Parathyroid adenoma (tissue), 2 donors: ENCODE results near the gene LITAF.

Experiments
- H2AFZ ChIP-seq: fragments of 300-600 bp; sonication (generic); one replicate; pipeline ENCODE4 v1.7.0; 2017; ENCODE audit warnings: antibody characterized with exemption, mild to moderate bottlenecking
- H3K27ac ChIP-seq: fragments of 300-600 bp; sonication (generic); one replicate; pipeline ENCODE4 v1.7.0; 2017
- H3K27me3 ChIP-seq: fragments of 300-600 bp; sonication (generic); one replicate; pipeline ENCODE4 v1.7.0; 2017; ENCODE audit warnings: low read length; ENCODE audit not compliant: control insufficient read depth, insufficient read depth
- H3K36me3 ChIP-seq: fragments of 300-600 bp; sonication (generic); one replicate; pipeline ENCODE4 v1.7.0; 2017; ENCODE audit warnings: low read length; ENCODE audit not compliant: control insufficient read depth, insufficient read depth
- H3K4me1 ChIP-seq: fragments of 300-600 bp; sonication (generic); one replicate; pipeline ENCODE4 v1.7.0; 2017; ENCODE audit warnings: control low read depth
- H3K4me2 ChIP-seq: fragments of 300-600 bp; sonication (generic); one replicate; pipeline ENCODE4 v1.7.0; 2017; ENCODE audit warnings: low read length
- H3K4me3 ChIP-seq: fragments of 300-600 bp; sonication (generic); one replicate; pipeline ENCODE4 v1.7.0; 2017; ENCODE audit warnings: low read depth, low read length
- H3K79me2 ChIP-seq: fragments of 300-600 bp; sonication (generic); one replicate; pipeline ENCODE4 v1.7.0; 2017; ENCODE audit warnings: control low read depth
- H3K9ac ChIP-seq: fragments of 300-600 bp; sonication (generic); one replicate; pipeline ENCODE4 v1.7.0; 2017; ENCODE audit warnings: mild to moderate bottlenecking
- H3K9me3 ChIP-seq: fragments of 300-600 bp; sonication (generic); one replicate; pipeline ENCODE4 v1.7.0; 2017; ENCODE audit warnings: low read length; ENCODE audit not compliant: control insufficient read depth
- CTCF ChIP-seq: fragments of 300-600 bp; sonication (generic); IDR thresholded peaks from one replicate; pipeline ENCODE4 v1.7.0; 2017; ENCODE audit warnings: antibody characterized with exemption, mild to moderate bottlenecking
- donor health status: primary hyperparathyroidism.

Gene LITAF

GRCh38 chr16:11612665-11613025 is 25.9 kb upstream of the LITAF start:
- Histone ChIP-seq H3K27ac (no peak overlapping the region), H3K36me3 (no peaks in the 10 kb centered on the region), H3K9ac (no peak overlapping the region), H3K4me3 (no peak overlapping the region), H2AFZ (peak overlapping the region; percentile 65), H3K79me2 (no peaks in the 10 kb centered on the region), H3K4me2 (no peak overlapping the region), H3K4me1 (peaks cover 5% of the 10 kb centered on the region), H3K9me3 (no peaks in the 10 kb centered on the region), H3K27me3 (no peaks in the 10 kb centered on the region)
- no peak for TF ChIP-seq CTCF

DNA sequence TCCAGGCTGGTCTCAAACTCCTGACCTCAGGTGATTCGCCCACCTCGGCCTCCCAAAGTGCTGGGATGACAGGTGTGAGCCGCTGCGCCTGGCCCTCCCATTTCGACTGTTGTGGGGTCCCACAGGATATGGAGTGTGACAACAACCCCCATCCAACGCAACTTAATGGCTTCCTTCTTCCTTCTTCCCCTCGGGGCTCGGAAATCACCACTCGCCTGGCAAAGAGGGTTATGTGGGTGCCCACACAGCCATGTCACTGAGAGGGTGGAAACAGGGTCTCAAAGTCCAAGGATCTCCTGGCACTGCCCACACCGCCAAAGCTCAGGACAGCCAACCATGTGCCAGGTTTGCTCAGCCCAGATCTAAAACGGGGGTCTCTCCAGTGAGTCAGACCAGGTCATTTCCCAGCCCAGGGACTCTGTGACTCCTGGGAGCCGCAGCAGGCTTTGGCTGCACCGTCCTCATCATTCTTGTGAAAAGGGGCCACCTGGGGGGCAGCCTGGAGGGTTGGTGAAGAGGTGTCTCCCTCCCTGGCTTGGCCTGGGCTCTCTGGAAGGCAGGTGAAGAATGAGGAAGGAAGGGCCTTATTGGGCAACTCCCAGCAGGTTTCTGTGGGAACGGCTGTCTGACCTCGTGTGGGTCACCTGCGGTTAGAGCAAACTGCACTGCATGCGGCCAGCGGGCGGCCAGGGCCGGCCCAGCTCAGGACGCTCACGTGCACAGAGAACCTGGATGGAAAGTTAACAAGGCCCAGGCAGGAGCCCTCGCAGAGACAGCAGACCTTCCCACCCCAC is 25.3 kb upstream of the LITAF start:
- Histone ChIP-seq H3K4me3 (no peak overlapping the region), H3K4me1 (peaks cover 5% of the 10 kb centered on the region), H3K27ac (peak overlapping the region; percentile 24), H3K9ac (no peak overlapping the region), H3K36me3 (no peaks in the 10 kb centered on the region), H2AFZ (peak overlapping the region; percentile 65), H3K9me3 (no peaks in the 10 kb centered on the region), H3K79me2 (no peaks in the 10 kb centered on the region), H3K27me3 (no peaks in the 10 kb centered on the region), H3K4me2 (no peak overlapping the region)
- TF ChIP-seq CTCF: no peak

DNA sequence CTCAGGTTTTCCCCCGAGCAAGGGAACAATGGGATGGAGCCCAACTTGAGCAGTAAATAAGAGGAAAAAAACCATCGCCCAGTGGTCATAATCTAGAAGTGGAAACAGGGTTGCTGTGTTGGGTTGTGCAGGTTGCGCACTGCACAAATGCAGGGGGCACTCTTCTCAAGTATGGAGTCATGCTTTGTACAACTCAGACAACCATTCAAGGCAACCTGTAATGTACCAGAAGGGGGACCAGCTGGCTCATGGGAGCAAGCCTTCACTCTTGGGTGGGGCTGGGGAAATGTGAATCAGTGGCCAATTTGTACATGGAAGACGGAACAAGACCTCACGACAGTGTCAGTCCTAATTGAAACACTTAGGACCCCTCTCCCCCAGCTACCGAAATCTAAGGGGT is 23.9 kb upstream of the LITAF start:
- H3K9ac ChIP-seq: no peak overlapping the region
- H3K27me3 ChIP-seq: no peaks in the 10 kb centered on the region
- H3K4me2 ChIP-seq: no peak overlapping the region
- H3K36me3 ChIP-seq: no peaks in the 10 kb centered on the region
- H3K79me2 ChIP-seq: no peaks in the 10 kb centered on the region
- no peak overlapping the region for H2AFZ ChIP-seq
- no peak for TF ChIP-seq CTCF
- H3K4me1 ChIP-seq: peaks cover 5% of the 10 kb centered on the region
- no peak overlapping the region for H3K4me3 ChIP-seq
- H3K27ac ChIP-seq: no peak overlapping the region
- H3K9me3 ChIP-seq: no peaks in the 10 kb centered on the region

- peaks cover 5% of the 10 kb centered on the region for H3K4me1 ChIP-seq
- H3K79me2 ChIP-seq: no peaks in the 10 kb centered on the region
- no peak overlapping the region for H3K4me3 ChIP-seq
- no peak overlapping the region for H3K4me2 ChIP-seq
- no peaks in the 10 kb centered on the region for H3K27me3 ChIP-seq
- no peak overlapping the region for H3K27ac ChIP-seq
- H3K36me3 ChIP-seq: no peaks in the 10 kb centered on the region
- H2AFZ ChIP-seq: peak overlapping the region; percentile 27
- no peak for TF ChIP-seq CTCF
- no peaks in the 10 kb centered on the region for H3K9me3 ChIP-seq
- H3K9ac ChIP-seq: no peak overlapping the region
These were observed 23.4 kb upstream of the LITAF start for GRCh38 chr16:11610121-11610505.
